ENCODE measurements around the gene LEF1.

- no peak for TF ChIP-seq CTCF (conservative IDR thresholded peaks at IDR 0.05 in 1 of 2, IDR thresholded peaks at IDR 0.05 in 1 of 2; ENCODE audit: extremely low read depth in 1 of 2, insufficient read depth in 1 of 2, low read depth in 1 of 2, low read length in 2 of 2)
- TF ChIP-seq EZH2 (IDR thresholded peaks at IDR 0.05; ENCODE audit: borderline replicate concordance, low read length): no peak
These were observed 58.3 kb downstream of the LEF1 start for GRCh38 chr4:108110450-108110849.

All from mammary epithelial cell (primary cell).